GM19035 (cell line): ENCODE results near the gene GNA15.
A peak's percentile ranks its signal among the peaks of the same experiment; 100 is the strongest.
"Not testable (repeated sequence)": the region's sequence is repeated elsewhere in the genome, so short reads cannot be mapped to it uniquely, and the experiment has no call there.

ENCODE experiments used
- ATAC-seq: cut with Tn5 transposase; IDR thresholded peaks from one replicate; pipeline ENCODE4 v1.9.1; 2021; ENCODE audit not compliant: unreplicated experiment

Gene GNA15

GRCh38 chr19:3135961-3136683, at the start of gene GNA15:
Gene GNA15, plus strand, starts transcription at chr19:3136033. Its CDS starts 418 bp downstream, at chr19:3136451.
- ATAC-seq, result no peak

- ATAC-seq, result no peak
Measured at GRCh38 chr19:3087769-3088168, 48.1 kb upstream of the GNA15 start.

GRCh38 chr19:3089299-3089855, 46.5 kb upstream of the GNA15 start:
- not testable (repeated sequence) for ATAC-seq

- peak; percentile 31 for ATAC-seq
Measured at GRCh38 chr19:3094601-3095440, 41.0 kb upstream of the GNA15 start.

- ATAC-seq, result no peak
Measured at GRCh38 chr19:3095441-3096191, 40.2 kb upstream of the GNA15 start.

GRCh38 chr19:3096267-3096901, 39.4 kb upstream of the GNA15 start:
- no peak for ATAC-seq

- ATAC-seq, result no peak
Measured at GRCh38 chr19:3096902-3097326, 38.9 kb upstream of the GNA15 start.

- ATAC-seq, result no peak
Measured at GRCh38 chr19:3097442-3097871, 38.4 kb upstream of the GNA15 start.

- ATAC-seq, result no peak
Measured at GRCh38 chr19:3098141-3098514, 37.7 kb upstream of the GNA15 start.

GRCh38 chr19:3098515-3099346, 37.1 kb upstream of the GNA15 start:
- no peak for ATAC-seq

GRCh38 chr19:3099347-3100145, 36.3 kb upstream of the GNA15 start:
- ATAC-seq, result no peak

- ATAC-seq, result no peak
Measured at GRCh38 chr19:3100331-3100730, 35.5 kb upstream of the GNA15 start.

GRCh38 chr19:3100747-3101730, 34.8 kb upstream of the GNA15 start:
- ATAC-seq, result no peak

- ATAC-seq, result no peak
Measured at GRCh38 chr19:3102239-3103140, 33.3 kb upstream of the GNA15 start.

GRCh38 chr19:3104708-3104983, 31.2 kb upstream of the GNA15 start:
- ATAC-seq, result no peak

GRCh38 chr19:3105641-3106508, 30.0 kb upstream of the GNA15 start:
- no peak for ATAC-seq
